Measurements from ENCODE around the gene TBX1. TPM values are rescaled to one million over a fixed set of nuclear protein-coding genes. Genes with fewer than 3 reads are reported as not detected.

The TBX1 gene
- total RNA-seq, 1 experiment from 2014 or later, result 12.8 TPM

- peak; percentile 38 for DNase-seq (ENCODE audit: low spot score)
Observed at GRCh38 chr22:19764636-19765476, 4.3 kb downstream of the TBX1 start.

More at GRCh38 chr22:19764636-19765476, 4.3 kb downstream of the TBX1 start:
- Mint-ChIP-seq H3K36me3 (no peaks in the 10 kb centered on the region), H3K9me3 (no peaks in the 10 kb centered on the region), H3K4me3 (peak overlapping the region; percentile 60), H3K27ac (peak overlapping the region; percentile 70), H3K4me1 (peaks cover 35% of the 10 kb centered on the region), H3K27me3 (ENCODE audit: low read depth) (peaks cover 85% of the 10 kb centered on the region)
- ATAC-seq, result no peak
- no peak for TF ChIP-seq MAX (CRISPR knock-in tag; IDR thresholded peaks at IDR 0.05)
- TF ChIP-seq PRRX2 (CRISPR knock-in tag; IDR thresholded peaks at IDR 0.05), result no peak
- TF ChIP-seq, protein P1, sequence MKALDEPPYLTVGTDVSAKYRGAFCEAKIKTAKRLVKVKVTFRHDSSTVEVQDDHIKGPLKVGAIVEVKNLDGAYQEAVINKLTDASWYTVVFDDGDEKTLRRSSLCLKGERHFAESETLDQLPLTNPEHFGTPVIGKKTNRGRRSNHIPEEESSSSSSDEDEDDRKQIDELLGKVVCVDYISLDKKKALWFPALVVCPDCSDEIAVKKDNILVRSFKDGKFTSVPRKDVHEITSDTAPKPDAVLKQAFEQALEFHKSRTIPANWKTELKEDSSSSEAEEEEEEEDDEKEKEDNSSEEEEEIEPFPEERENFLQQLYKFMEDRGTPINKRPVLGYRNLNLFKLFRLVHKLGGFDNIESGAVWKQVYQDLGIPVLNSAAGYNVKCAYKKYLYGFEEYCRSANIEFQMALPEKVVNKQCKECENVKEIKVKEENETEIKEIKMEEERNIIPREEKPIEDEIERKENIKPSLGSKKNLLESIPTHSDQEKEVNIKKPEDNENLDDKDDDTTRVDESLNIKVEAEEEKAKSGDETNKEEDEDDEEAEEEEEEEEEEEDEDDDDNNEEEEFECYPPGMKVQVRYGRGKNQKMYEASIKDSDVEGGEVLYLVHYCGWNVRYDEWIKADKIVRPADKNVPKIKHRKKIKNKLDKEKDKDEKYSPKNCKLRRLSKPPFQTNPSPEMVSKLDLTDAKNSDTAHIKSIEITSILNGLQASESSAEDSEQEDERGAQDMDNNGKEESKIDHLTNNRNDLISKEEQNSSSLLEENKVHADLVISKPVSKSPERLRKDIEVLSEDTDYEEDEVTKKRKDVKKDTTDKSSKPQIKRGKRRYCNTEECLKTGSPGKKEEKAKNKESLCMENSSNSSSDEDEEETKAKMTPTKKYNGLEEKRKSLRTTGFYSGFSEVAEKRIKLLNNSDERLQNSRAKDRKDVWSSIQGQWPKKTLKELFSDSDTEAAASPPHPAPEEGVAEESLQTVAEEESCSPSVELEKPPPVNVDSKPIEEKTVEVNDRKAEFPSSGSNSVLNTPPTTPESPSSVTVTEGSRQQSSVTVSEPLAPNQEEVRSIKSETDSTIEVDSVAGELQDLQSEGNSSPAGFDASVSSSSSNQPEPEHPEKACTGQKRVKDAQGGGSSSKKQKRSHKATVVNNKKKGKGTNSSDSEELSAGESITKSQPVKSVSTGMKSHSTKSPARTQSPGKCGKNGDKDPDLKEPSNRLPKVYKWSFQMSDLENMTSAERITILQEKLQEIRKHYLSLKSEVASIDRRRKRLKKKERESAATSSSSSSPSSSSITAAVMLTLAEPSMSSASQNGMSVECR (CRISPR knock-in tag; IDR thresholded peaks at IDR 0.05; ENCODE audit: borderline replicate concordance), result no peak
- no peak for TF ChIP-seq ETV6 (CRISPR knock-in tag; IDR thresholded peaks at IDR 0.05)
- TF ChIP-seq ELF4 (CRISPR knock-in tag; IDR thresholded peaks at IDR 0.05; ENCODE audit: low read depth), result no peak
- TF ChIP-seq, protein P2, sequence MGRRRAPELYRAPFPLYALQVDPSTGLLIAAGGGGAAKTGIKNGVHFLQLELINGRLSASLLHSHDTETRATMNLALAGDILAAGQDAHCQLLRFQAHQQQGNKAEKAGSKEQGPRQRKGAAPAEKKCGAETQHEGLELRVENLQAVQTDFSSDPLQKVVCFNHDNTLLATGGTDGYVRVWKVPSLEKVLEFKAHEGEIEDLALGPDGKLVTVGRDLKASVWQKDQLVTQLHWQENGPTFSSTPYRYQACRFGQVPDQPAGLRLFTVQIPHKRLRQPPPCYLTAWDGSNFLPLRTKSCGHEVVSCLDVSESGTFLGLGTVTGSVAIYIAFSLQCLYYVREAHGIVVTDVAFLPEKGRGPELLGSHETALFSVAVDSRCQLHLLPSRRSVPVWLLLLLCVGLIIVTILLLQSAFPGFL (CRISPR knock-in tag; IDR thresholded peaks at IDR 0.05; ENCODE audit: borderline replicate concordance), result no peak
- no peak for TF ChIP-seq ZNF671 (CRISPR knock-in tag; IDR thresholded peaks at IDR 0.05)
- TF ChIP-seq, protein P3, sequence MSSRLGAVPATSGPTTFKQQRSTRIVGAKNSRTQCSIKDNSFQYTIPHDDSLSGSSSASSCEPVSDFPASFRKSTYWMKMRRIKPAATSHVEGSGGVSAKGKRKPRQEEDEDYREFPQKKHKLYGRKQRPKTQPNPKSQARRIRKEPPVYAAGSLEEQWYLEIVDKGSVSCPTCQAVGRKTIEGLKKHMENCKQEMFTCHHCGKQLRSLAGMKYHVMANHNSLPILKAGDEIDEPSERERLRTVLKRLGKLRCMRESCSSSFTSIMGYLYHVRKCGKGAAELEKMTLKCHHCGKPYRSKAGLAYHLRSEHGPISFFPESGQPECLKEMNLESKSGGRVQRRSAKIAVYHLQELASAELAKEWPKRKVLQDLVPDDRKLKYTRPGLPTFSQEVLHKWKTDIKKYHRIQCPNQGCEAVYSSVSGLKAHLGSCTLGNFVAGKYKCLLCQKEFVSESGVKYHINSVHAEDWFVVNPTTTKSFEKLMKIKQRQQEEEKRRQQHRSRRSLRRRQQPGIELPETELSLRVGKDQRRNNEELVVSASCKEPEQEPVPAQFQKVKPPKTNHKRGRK (CRISPR knock-in tag; IDR thresholded peaks at IDR 0.05; ENCODE audit: borderline replicate concordance), result no peak
- no peak for TF ChIP-seq TCF7 (CRISPR knock-in tag; IDR thresholded peaks at IDR 0.05; ENCODE audit: low read depth)
- TF ChIP-seq, protein P4, sequence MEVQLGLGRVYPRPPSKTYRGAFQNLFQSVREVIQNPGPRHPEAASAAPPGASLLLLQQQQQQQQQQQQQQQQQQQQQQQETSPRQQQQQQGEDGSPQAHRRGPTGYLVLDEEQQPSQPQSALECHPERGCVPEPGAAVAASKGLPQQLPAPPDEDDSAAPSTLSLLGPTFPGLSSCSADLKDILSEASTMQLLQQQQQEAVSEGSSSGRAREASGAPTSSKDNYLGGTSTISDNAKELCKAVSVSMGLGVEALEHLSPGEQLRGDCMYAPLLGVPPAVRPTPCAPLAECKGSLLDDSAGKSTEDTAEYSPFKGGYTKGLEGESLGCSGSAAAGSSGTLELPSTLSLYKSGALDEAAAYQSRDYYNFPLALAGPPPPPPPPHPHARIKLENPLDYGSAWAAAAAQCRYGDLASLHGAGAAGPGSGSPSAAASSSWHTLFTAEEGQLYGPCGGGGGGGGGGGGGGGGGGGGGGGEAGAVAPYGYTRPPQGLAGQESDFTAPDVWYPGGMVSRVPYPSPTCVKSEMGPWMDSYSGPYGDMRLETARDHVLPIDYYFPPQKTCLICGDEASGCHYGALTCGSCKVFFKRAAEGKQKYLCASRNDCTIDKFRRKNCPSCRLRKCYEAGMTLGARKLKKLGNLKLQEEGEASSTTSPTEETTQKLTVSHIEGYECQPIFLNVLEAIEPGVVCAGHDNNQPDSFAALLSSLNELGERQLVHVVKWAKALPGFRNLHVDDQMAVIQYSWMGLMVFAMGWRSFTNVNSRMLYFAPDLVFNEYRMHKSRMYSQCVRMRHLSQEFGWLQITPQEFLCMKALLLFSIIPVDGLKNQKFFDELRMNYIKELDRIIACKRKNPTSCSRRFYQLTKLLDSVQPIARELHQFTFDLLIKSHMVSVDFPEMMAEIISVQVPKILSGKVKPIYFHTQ (CRISPR knock-in tag; IDR thresholded peaks at IDR 0.05), result no peak
- POLR2A ChIA-PET, result interaction anchor here (1.3 kb wide), 1 partner anchor 9 kb away, joined by 3 read pairs; no protein-coding TSS in a partner anchor
- CTCF ChIA-PET, result interaction anchor here (1.3 to 5.4 kb wide), 7 partner anchors 10 to 145 kb away, joined by 3 to 44 read pairs (median 6); partner anchors contain the start of gene GP1BB

All from WTC11 (cell line).